IMR-90 (cell line): Measurements from ENCODE around the gene MMD2. TPM values are rescaled to one million over a fixed set of nuclear protein-coding genes. Genes with fewer than 3 reads are reported as not detected.

Source experiments
- ATAC-seq: fragments of 200-7000 bp; cut with Tn5 transposase; 2 replicates; pipeline ENCODE4 v1.9.1; 2020; ENCODE audit warnings: low read depth, mild to moderate bottlenecking, moderate library complexity
- BruUV-seq: library from RNA; stranded (reverse); fragments of 400-500 nt; replicated peaks from 2 replicates; lab custom pipeline; 2021; lab: Mats Ljungman, UMichigan
- CTCF ChIA-PET: fragments of 300-600 bp; formaldehyde crosslinking; extraction: SDS; loops from one replicate; lab custom pipeline; 2021; ENCODE audit warnings: antibody characterized with exemption; lab: Yijun Ruan, JAX
- POLR2A ChIA-PET: fragments of 300-600 bp; sonication (Branson Sonifier 250); formaldehyde crosslinking; loops from one replicate; lab custom pipeline; 2022; ENCODE audit warnings: antibody characterized with exemption; ENCODE audit not compliant: unreplicated experiment; lab: Charles Lee
- DNase-seq: peaks from one replicate; pipeline ENCODE4 v3.0.0; 2013
- H2AFZ ChIP-seq: replicated peaks from 2 replicates; pipeline ENCODE3; 2013; ENCODE audit warnings: low read length, mild to moderate bottlenecking; ENCODE audit not compliant: poor library complexity
- H2AK5ac ChIP-seq: 2 replicates; pipeline ENCODE4 v1.6.1; 2013; ENCODE audit warnings: low read depth, low read length, inconsistent platforms
- H2AK9ac ChIP-seq: replicated peaks from 2 replicates; pipeline ENCODE3; 2013; ENCODE audit warnings: mild to moderate bottlenecking, low read depth, low read length, moderate library complexity; ENCODE audit not compliant: poor library complexity
- H2BK120ac ChIP-seq: 2 replicates; pipeline ENCODE4 v1.6.1; 2013; ENCODE audit warnings: low read depth, low read length, inconsistent platforms
- H2BK15ac ChIP-seq: 3 replicates; pipeline ENCODE4 v1.6.1; 2013; ENCODE audit warnings: low read depth, low read length, inconsistent platforms
- H2BK20ac ChIP-seq: 2 replicates; pipeline ENCODE4 v1.6.1; 2013; ENCODE audit warnings: low read depth, mild to moderate bottlenecking, inconsistent platforms, low read length, moderate library complexity
- H2BK5ac ChIP-seq: 2 replicates; pipeline ENCODE4 v1.6.1; 2013; ENCODE audit warnings: mild to moderate bottlenecking, low read depth, low read length, inconsistent platforms; ENCODE audit not compliant: poor library complexity, severe bottlenecking
- H3K14ac ChIP-seq: replicated peaks from 2 replicates; pipeline ENCODE4 v1.6.1; 2013; ENCODE audit warnings: low read depth, low read length, inconsistent platforms
- H3K18ac ChIP-seq: 2 replicates; pipeline ENCODE4 v1.6.1; 2013; ENCODE audit warnings: low read depth, low read length, control low read depth
- H3K23ac ChIP-seq: 2 replicates; pipeline ENCODE4 v1.6.1; 2013; ENCODE audit warnings: low read depth, low read length, inconsistent platforms
- H3K27ac ChIP-seq: 2 replicates; pipeline ENCODE4 v1.5.1; 2013; ENCODE audit warnings: mild to moderate bottlenecking, control low read depth, low read length; ENCODE audit not compliant: insufficient read depth
- H3K27me3 ChIP-seq: 2 replicates; pipeline ENCODE4 v1.6.1; 2013; ENCODE audit warnings: low read length; ENCODE audit not compliant: control insufficient read depth, insufficient read depth
- H3K36me3 ChIP-seq: 2 replicates; pipeline ENCODE4 v1.6.1; 2013; ENCODE audit warnings: low read length, mixed read lengths; ENCODE audit not compliant: control insufficient read depth, insufficient read depth
- H3K4ac ChIP-seq: 2 replicates; pipeline ENCODE4 v1.6.1; 2013; ENCODE audit warnings: low read depth, low read length, inconsistent platforms
- H3K4me1 ChIP-seq: 2 replicates; pipeline ENCODE4 v1.6.1; 2013; ENCODE audit warnings: low read length, mixed read lengths; ENCODE audit not compliant: control insufficient read depth, insufficient read depth
- H3K4me2 ChIP-seq: 2 replicates; pipeline ENCODE4 v1.6.1; 2013; ENCODE audit warnings: low read depth, mild to moderate bottlenecking, control low read depth, low read length, moderate library complexity
- H3K4me3 ChIP-seq: 2 replicates; pipeline ENCODE4 v1.5.1; 2013; ENCODE audit warnings: low read depth, mild to moderate bottlenecking, control low read depth, low read length, moderate library complexity; ENCODE audit not compliant: insufficient read depth
- H3K56ac ChIP-seq: 2 replicates; pipeline ENCODE4 v1.6.1; 2013; ENCODE audit warnings: low read length, inconsistent platforms; ENCODE audit not compliant: insufficient read depth; ENCODE audit errors: extremely low read depth
- H3K79me1 ChIP-seq, 2 experiments: 2 replicates each; pipeline ENCODE4 v1.6.1; 2013; ENCODE audit warnings: low read length in 2 of 2, inconsistent platforms in 1 of 2, low read depth in 1 of 2
- H3K9ac ChIP-seq: 2 replicates; pipeline ENCODE4 v1.6.1; 2013; ENCODE audit warnings: low read depth, low read length, control low read depth
- H3K9me1 ChIP-seq: 2 replicates; pipeline ENCODE4 v1.6.1; 2013; ENCODE audit warnings: low read length, inconsistent platforms; ENCODE audit not compliant: insufficient read depth
- H3K9me3 ChIP-seq: 2 replicates; pipeline ENCODE4 v1.6.1; 2013; ENCODE audit warnings: low read length; ENCODE audit not compliant: control insufficient read depth, insufficient read depth
- H4K20me1 ChIP-seq: 2 replicates; pipeline ENCODE4 v1.6.1; 2013; ENCODE audit warnings: low read length, inconsistent platforms; ENCODE audit not compliant: insufficient read depth
- H4K5ac ChIP-seq: 2 replicates; pipeline ENCODE4 v1.6.1; 2013; ENCODE audit warnings: mild to moderate bottlenecking, low read depth, low read length, control low read depth
- H4K8ac ChIP-seq, 2 experiments: 2 replicates each; pipeline ENCODE4 v1.6.1; 2013; ENCODE audit warnings: low read depth in 2 of 2, low read length in 2 of 2, control low read depth in 1 of 2, inconsistent platforms in 1 of 2
- H4K91ac ChIP-seq: 2 replicates; pipeline ENCODE4 v1.6.1; 2013; ENCODE audit warnings: low read depth, low read length, inconsistent platforms; ENCODE audit not compliant: insufficient read depth
- BHLHE40 ChIP-seq: fragments of 150-350 bp; IDR thresholded peaks from 2 replicates; pipeline ENCODE4 v1.6.1; 2016; ENCODE audit warnings: mild to moderate bottlenecking, low read depth, low read length
- MAFK ChIP-seq: IDR thresholded peaks from 2 replicates; pipeline ENCODE4 v1.6.1; 2012; ENCODE audit warnings: low read depth, low read length, improper control_type of control experiment
- MXI1 ChIP-seq: IDR thresholded peaks from 2 replicates; pipeline ENCODE4 v1.6.1; 2012; ENCODE audit warnings: low read depth, mild to moderate bottlenecking, low read length, moderate library complexity, borderline replicate concordance
- NFE2L2 ChIP-seq: fragments of 150-350 bp; IDR thresholded peaks from 2 replicates; pipeline ENCODE4 v1.6.1; 2016; ENCODE audit warnings: low read depth, mild to moderate bottlenecking, low read length
- POLR2A ChIP-seq: IDR thresholded peaks from 2 replicates; pipeline ENCODE4 v1.6.1; 2012; ENCODE audit warnings: mild to moderate bottlenecking, low read depth, low read length
- RAD21 ChIP-seq: IDR thresholded peaks from 2 replicates; pipeline ENCODE4 v1.6.1; 2012; ENCODE audit warnings: low read length, improper control_type of control experiment
- RFX5 ChIP-seq: IDR thresholded peaks from 2 replicates; pipeline ENCODE4 v1.8.0; 2012; ENCODE audit warnings: low read depth, mild to moderate bottlenecking, low read length, moderate library complexity
- WGBS, 2 experiments: methylation state at CpG; one replicate each; pipeline versions ENCODE4 v1.1.5 to v1.1.7; 2013; ENCODE audit warnings: missing lambda C conversion rate in 2 of 2; ENCODE audit not compliant: insufficient read length in 1 of 2; ENCODE audit errors: extremely low coverage in 2 of 2; 5-methylcytosine and 5-hydroxymethylcytosine counted together
- dilution Hi-C: fragments of 300-500 bp; cut with HindIII; formaldehyde crosslinking; loops from one replicate; pipeline ENCODE4 v1.14.3; 2018; ENCODE audit warnings: low sequenced_read_pairs; ENCODE audit not compliant: unreplicated experiment
- in situ Hi-C: fragments of 300-500 bp; cut with MboI; formaldehyde crosslinking; loops from 3 replicates; pipeline ENCODE4 v1.14.3; 2019; ENCODE audit warnings: low sequenced_read_pairs, inconsistent platforms, mixed read lengths
- intact Hi-C: fragments of 100-400 bp; cut with micrococcal nuclease; formaldehyde crosslinking; loops from 2 replicates; pipeline ENCODE4 v1.10.0; 2022
- polyA plus RNA-seq, 3 experiments: library from polyadenylated mRNA; depleted of rRNA; stranded (reverse); fragments of >200 nt; gene quantifications; 2 replicates each; pipeline ENCODE4 v1.2.3, GENCODE V29; 2012; ENCODE audit warnings: low replicate concordance in 1 of 3
- total RNA-seq: library from RNA; depleted of rRNA; stranded (reverse); fragments of >200 nt; gene quantifications from 2 replicates; pipeline ENCODE4 v1.2.3, GENCODE V29; 2012
- TF ChIP-seq, protein P1 (sequence below): fragments of 150-350 bp; IDR thresholded peaks from 2 replicates; pipeline ENCODE4 v1.6.1; 2017; ENCODE audit warnings: mild to moderate bottlenecking, antibody characterized with exemption, low read length, low read depth
- TF ChIP-seq, protein P2 (sequence below): conservative IDR thresholded peaks from 2 replicates; pipeline ENCODE4 v1.5.1; 2012; ENCODE audit warnings: mild to moderate bottlenecking, low read depth, low read length, improper control_type of control experiment

The MMD2 gene
- total and polyA plus RNA-seq, 2 of the 4 experiments (the other 2 are of a cell fraction), result not detected

DNA sequence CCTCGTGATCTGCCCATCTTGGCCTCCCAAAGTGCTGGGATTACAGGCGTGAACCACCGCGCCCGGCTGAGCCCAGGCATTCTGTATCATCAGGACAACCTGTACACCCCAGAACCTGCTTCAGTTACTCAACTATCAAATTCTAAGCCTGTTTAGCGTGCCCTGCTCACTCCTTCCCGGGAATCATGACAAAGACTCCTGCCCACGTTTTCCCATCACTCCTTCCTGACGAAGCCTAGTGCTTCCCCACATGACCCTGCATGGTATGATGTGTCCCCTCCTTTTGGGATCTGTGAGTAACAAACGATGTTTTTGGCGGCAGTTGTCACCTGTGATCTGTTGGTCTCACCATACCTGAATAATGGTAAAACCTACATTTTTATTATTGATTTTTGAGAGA lies 63.2 kb downstream of the MMD2 start:
- no peak overlapping the region for H4K5ac ChIP-seq
- ATAC-seq, result no peak
- H4K20me1 ChIP-seq, result no peaks in the 10 kb centered on the region
- no peak overlapping the region for H2BK5ac ChIP-seq
- no peaks in the 10 kb centered on the region for H3K36me3 ChIP-seq
- TF ChIP-seq POLR2A (no peak), NFE2L2 (no peak), MXI1 (no peak), RAD21 (no peak), BHLHE40 (no peak), MAFK (no peak), RFX5 (no peak)
- TF ChIP-seq, protein P1, sequence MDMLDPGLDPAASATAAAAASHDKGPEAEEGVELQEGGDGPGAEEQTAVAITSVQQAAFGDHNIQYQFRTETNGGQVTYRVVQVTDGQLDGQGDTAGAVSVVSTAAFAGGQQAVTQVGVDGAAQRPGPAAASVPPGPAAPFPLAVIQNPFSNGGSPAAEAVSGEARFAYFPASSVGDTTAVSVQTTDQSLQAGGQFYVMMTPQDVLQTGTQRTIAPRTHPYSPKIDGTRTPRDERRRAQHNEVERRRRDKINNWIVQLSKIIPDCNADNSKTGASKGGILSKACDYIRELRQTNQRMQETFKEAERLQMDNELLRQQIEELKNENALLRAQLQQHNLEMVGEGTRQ, result no peak
- TF ChIP-seq, protein P2, sequence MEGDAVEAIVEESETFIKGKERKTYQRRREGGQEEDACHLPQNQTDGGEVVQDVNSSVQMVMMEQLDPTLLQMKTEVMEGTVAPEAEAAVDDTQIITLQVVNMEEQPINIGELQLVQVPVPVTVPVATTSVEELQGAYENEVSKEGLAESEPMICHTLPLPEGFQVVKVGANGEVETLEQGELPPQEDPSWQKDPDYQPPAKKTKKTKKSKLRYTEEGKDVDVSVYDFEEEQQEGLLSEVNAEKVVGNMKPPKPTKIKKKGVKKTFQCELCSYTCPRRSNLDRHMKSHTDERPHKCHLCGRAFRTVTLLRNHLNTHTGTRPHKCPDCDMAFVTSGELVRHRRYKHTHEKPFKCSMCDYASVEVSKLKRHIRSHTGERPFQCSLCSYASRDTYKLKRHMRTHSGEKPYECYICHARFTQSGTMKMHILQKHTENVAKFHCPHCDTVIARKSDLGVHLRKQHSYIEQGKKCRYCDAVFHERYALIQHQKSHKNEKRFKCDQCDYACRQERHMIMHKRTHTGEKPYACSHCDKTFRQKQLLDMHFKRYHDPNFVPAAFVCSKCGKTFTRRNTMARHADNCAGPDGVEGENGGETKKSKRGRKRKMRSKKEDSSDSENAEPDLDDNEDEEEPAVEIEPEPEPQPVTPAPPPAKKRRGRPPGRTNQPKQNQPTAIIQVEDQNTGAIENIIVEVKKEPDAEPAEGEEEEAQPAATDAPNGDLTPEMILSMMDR, result no peak
- no peak overlapping the region for H3K4me2 ChIP-seq
- no TSS peak for BruUV-seq
- H3K79me1 ChIP-seq, result no peaks in the 10 kb centered on the region
- no peak overlapping the region for H2AK5ac ChIP-seq
- no peaks in the 10 kb centered on the region for H3K27me3 ChIP-seq
- H3K4ac ChIP-seq, result no peak overlapping the region
- no peak overlapping the region for H3K9ac ChIP-seq
- no peak overlapping the region for H2BK15ac ChIP-seq
- POLR2A ChIA-PET, result no interaction called here
- in situ Hi-C loops (no loop called here), dilution Hi-C loops (no loop called here), intact Hi-C loops (no loop called here)
- no peak overlapping the region for H3K14ac ChIP-seq
- H4K8ac ChIP-seq, result no peak overlapping the region
- H3K9me1 ChIP-seq, result no peaks in the 10 kb centered on the region
- WGBS, 2 experiments, result 88% methylated on average over 5 of the region's 11 CpGs; no CpG with 5 or more reads in 1 of the 2 experiments
- no peak overlapping the region for H3K4me3 ChIP-seq
- no peak for DNase-seq
- H2AFZ ChIP-seq, result no peak overlapping the region
- CTCF ChIA-PET, result no interaction called here
- H3K9me3 ChIP-seq, result peaks cover 5% of the 10 kb centered on the region; the same call in 1 of the 2 replicates
- H3K56ac ChIP-seq, result no peak overlapping the region
- H3K18ac ChIP-seq, result no peak overlapping the region
- no peak overlapping the region for H2BK20ac ChIP-seq
- H2AK9ac ChIP-seq, result no peak overlapping the region
- H3K4me1 ChIP-seq, result no peaks in the 10 kb centered on the region
- no peak overlapping the region for H3K27ac ChIP-seq
- no peak overlapping the region for H3K23ac ChIP-seq
- H4K91ac ChIP-seq, result no peak overlapping the region
- no peak overlapping the region for H2BK120ac ChIP-seq
